NCI-H748 treated with DMSO at 0.1 percent for 48 hours (cell line): Measurements from ENCODE around the gene SH2D3C.

Experiments used
- DNase-seq: peaks from one replicate; lab custom pipeline; 2025; lab: John Stamatoyannopoulos, UW

Gene SH2D3C

DNA sequence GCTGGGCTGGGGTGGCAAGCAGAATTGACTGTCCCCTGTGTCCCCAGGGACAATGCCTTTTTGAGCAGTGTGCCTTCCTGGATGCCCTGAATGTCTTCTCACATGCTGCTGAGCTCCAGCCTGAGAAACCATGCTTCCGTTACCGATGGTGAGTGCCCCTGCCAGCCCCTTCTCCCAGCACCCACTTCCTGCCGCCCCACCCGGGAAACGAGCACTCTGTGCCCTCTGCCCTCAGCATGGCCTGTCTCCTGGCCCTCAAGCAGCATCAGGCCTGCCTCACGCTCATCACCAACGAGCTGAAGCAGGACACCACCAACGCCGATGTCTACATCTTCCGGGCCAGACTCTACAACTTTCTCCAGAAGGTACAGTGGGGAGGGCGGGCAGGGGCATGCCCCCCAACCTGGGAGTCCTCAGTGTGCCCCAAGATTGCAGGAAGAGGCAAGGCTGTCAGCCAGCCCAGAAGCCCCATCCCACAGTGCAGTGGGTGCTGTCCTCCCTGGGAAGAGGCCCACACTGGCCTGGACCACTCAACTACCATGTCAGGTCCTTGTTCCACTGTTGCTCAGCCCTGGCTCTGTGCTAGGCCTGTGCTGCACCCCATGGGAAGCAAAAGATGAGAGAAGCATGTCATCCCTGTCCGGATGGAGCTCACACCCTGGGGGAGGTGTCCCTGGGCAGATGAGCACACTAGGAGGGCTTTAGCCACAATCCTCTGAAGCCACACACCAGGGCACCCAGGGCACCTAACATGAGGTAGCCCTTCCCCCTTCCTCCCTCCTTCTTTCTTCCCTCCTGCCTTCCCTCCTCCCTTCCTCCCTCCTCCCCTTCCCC lies 58.2 kb downstream of the SH2D3C start:
- DNase-seq = no peak

DNA sequence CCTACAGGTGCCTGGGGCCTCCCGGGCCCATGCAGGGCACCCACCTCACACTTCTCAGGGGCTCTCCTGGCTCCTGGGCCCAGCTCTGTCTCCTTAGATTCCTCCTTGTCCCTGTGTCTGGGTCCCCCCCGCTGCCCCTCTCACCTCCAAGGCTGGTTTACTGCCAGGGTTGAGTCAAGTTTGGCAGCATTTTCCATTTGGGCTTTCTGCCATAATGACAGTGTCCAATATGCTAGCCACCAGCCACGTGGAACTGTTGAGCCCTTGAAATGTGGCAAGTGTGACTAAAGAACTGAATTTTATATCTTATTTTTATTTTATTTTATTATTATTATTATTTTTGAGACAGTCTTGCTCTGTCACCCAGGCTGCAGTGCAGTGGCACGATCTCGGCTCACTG lies 60.7 kb downstream of the SH2D3C start:
- DNase-seq = no peak

DNA sequence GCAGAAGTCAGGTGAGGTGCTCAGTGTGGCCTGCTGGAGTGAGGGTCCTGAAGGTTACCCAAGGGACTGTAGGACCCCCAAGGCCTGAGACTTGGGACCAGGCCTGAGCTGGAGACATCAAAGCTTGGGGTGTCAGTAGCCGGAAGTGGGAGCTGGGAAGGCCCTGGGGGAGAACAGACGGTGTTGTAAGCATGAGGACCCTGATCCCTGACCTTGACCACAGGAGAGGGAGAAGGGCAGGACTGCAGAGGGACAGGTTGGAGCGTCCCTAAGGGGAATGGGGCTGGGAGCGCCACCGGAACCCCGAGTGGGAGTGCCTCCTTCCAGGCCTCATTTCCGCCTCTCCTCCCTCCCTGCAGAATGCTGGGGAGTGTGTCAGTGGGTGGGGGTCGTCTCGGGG lies 62.1 kb downstream of the SH2D3C start:
- DNase-seq = no peak

DNA sequence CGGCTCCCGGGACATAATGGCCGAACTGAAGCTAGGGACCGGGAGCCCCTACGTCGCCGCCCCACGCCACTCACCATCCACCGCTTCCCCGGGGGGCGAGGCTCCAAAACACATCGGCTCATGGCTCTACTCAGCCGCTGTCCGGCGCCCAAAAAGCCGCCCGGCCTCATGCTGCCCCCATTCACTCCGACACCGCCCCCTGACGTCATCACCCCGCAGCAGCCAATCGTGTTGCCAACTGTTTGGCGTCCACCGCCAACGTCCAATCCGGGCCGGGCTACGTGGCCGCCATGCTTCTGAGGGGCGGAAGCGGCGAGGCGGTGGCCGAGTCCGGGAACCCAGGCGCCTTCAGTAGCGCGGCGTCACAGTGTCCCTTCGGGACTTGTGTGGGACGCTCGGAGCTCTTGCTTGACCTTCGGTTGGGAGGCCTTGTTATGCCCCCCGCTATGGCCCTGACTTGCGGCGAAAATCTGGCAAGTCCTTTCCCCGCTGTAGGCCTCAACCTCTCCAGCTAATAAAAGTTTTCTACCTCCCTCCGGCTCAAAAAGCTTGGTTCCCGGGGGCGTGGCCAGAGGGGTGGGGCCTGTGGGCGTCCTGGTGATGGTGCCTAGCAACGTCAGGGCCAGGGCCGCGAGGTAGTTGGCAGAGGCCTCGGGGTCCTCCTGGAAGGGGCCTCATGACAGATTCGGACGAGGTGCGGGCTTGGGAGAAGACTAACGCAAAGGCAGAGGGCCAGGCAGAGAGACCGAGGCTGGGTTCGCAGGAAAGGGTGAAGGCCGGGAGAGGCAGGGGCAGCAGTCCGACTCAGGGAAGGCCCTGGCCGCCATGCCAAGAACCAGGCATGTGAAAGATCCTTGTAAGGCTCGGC lies 62.8 kb downstream of the SH2D3C start, which contains the start of the genes PTRH1 and TTC16:
PTRH1 (minus strand) TSS at position 194 of the 868 bp plus-strand sequence; CDS start at position 170, 24 bp downstream.
TTC16 (plus strand) TSS at position 610 of the 868 bp plus-strand sequence; CDS start at position 677, 67 bp downstream.
- peak; percentile 87 for DNase-seq

DNA sequence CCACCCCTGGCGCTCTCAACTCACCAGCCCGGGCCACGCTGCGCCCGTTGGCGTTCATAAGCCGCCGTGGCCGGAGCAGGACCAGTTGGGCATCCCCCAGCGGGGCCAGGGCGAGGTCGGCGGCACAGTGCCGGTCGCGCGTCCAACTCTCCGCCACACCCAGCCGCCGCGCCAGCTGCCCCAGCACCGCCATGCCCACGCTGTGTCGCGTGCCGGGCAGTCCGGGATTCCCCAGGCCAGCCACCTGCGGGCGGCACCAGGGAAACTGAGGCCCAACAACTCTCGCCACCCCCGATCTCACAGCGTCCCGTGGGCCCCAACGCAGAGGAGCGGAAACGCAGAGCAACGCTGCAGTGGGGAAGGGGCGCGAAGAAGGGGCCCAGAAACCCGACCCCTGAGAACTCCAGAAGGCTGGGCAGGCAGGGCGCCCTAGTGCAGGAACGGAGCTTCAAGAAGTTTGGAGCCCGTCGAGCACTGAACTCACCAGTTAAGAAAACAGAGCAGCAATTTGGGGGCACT lies 63.5 kb downstream of the SH2D3C start:
- no peak for DNase-seq

DNA sequence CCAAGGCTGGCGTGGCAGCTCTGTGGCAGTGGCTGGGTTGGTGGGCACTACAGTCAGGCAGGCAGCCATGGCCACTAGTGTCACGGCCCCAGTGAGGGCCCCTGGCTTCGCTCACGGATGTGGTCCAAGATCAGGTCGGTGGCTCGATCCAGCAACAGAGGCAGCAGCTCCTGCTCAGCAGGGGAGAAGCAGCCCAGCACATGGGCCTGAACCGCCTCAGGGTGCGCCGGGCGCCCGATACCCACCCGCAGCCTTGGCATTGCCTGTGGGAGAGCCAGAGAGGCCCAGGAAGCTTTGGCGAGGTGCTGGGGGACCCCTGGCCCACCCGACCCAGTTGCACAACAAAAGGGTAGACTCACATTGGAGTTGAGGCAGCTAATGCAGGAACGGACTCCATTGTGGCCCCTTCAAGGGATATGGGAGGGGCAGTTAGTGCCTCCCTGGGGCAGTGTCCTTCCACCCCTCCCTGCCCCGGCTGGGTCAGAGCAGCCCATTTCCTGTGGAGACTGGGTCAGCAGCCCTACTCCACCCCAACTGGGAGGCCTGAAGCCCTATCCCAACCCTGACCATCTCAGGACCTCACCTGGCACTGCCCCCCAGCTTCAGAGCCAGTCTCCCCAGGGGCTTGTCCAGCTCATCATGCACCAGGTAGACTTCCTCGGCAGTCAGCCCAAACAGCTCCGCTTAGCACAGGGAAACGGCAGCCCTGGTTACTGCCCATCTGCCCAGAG lies 64.3 kb downstream of the SH2D3C start:
- DNase-seq = no peak

DNA sequence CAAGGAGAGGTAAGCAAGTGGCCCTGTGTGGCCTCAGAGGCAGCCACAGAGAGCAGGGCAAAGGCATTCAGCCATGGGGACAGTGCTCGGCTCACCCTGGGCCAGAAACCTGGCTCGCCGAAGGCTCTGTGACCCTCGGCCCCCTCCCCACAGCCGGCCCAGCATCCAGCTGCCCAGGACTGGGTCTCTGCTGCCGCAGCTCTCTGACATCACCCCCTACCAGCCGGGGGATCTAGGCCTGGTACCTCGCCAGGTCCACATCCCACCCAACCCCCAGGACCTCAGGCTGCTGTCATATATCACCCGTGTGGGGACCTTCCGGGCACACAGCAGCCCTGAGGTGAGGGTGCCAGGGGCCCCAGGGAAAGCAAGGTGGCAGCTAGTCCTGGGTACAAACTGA lies 65.6 kb downstream of the SH2D3C start:
- DNase-seq = no peak

DNA sequence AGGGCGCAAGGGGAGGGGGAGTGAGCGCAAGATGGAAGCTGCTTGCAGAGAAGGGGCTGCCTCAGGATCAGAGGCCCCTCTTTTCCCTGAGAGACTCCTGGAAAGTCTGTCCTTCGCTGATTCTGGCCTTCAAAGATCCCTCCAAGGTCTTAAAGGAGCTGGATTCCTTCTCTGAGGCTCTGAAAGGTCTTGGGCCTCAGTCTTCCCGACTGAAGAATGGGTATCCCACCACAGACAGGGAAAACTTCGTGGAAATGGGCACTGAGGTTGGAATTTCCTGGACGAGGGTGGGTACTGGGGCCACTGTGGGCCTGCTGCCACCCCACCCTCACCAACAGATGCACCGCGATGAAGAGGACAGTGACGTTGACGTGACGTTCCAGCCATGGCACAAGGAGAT lies 66.1 kb downstream of the SH2D3C start:
- DNase-seq = no peak

DNA sequence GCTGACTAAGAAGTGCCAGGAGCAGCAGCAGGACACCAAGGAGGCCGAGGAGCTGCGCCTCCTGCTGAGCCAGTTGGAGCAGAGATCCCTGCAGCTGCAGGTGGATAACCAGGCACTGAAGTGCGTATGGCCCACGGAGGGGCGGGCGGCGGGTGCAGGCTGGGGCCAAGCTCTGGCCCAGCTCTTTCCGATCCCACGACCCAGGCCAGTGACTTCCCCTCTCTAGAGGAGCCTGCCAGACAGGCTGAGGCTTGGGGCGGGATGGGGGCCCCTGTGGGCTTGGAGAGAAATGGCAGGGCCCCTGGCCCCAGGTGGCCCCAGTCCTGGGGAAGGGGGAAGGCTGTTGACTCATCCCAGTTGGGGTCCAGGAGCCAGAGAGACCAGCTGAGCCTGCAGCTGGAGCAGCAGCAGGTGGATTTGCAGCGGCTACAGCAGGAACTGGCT lies 66.6 kb downstream of the SH2D3C start:
- no peak for DNase-seq

DNA sequence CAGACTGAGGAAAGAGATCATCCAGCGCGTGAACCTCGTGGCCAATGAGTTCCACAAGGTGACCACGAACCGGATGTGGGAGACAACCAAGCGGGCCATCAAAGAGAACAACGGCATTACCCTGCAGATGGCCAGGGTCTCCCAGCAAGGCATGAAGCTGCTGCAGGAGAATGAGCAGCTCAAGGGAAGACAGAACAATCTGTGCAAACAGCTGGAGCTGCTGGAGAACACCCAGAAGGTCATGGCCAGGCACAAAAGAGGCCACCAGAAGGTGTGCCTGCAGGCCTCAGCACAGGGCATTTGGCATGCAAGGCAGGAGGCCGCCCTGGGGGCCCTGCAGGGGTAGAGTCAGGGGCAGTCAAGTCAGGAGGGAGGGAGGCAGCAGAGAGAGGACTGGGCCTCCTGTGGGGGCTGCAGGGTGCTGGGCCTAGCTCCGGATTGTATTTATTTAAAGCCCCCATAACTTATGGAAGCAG lies 67.2 kb downstream of the SH2D3C start:
- no peak for DNase-seq

DNA sequence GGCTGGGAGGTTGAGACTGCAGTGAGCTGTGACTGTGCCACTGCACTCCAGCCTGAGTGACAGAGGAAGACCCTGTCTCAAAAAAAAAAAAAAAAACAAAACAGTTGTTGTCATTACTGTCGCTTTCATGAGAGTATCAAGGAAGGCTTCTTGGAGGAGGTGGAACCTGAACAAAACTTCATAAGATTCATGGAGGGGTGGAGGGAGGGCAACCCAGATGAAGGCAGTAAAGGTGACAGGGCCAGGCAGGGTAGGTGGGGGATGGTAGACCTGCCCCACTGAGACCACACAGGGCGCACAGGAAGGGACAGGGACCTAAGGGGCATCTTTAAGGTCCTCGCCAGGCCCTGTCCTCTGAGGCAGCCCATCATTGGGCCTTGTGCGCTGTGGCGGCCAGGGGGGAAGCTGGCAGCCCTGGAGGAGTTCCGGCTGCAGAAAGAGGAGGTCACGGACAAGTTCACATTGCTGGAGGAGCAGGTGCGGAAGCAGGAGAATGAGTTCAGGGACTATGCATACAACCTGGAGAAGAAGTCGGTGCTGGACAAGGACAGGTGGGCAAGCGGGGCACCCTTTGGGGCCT lies 68.2 kb downstream of the SH2D3C start:
- no peak for DNase-seq

DNA sequence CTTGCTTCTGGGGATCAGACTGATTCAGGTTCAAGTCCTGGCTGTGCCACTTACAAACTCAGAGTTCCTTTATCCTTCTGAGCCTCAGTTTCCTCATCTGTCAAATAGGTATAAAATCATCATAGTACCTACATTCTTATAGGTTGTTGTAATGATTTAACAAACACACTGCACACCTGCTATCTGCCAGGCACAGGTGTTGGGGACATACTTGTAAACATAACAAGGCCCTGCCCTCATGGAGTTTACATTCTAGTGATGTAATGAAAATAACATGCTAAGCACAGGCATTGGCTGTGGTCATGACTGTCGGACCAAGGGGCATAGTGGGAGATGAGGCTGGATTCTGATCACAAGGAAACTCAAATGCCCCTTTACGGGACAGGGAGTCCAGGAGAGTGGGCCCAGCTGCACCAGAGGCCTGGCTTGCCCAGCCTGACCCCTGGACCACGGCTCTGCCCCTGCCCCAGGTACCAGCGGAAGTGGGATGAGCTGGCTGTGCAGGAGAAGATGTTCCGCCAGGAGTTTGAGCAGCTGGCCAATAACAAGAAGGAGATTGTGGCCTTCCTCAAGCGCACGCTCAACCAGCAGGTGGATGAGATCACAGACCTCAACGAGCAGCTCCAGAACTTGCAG lies 69.4 kb downstream of the SH2D3C start:
- no peak for DNase-seq

DNA sequence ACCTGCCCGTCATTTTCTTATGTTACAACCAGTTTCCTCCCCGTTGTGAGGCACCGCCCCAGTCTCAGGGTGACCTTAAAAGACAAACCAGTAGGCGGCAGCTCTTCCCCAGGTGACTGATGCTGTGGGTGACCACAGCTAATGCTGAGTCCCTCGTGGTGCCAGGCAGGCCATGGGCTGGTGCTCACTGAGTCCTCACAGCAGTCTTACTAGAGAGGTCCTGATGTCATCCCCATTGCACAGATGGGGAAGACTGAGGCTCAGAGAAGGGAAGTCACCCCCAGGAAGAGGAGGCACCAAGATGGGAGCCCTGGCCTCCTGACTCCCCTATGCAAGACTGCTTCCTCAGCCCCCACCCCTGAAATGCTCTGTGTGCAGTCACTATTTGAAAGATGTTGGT lies 70.7 kb downstream of the SH2D3C start:
- DNase-seq = no peak

DNA sequence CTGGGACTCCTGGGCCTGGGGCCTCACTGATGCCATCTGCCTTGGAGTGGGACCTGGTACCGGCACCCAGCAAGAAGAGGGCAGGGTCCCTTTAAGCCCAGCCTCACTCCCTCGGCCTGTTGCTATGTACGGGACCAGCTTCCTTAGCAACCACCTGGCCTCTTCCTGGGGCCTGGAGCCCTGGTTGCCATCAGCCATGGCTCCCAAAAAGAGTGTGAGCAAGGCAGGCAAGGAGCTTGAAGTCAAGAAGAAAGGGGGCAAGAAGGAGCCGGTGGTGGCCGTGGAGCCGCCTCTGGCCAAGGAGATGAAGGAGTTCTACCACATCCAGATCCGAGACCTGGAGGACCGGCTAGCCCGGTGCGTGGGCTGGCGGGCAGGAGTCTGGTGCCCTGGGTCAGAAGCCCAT lies 71.6 kb downstream of the SH2D3C start, which contains the start of gene CFAP157:
CFAP157 (plus strand) TSS at position 153 of the 406 bp plus-strand sequence; CDS start at position 197, 44 bp downstream.
- peak; percentile 24 for DNase-seq

DNA sequence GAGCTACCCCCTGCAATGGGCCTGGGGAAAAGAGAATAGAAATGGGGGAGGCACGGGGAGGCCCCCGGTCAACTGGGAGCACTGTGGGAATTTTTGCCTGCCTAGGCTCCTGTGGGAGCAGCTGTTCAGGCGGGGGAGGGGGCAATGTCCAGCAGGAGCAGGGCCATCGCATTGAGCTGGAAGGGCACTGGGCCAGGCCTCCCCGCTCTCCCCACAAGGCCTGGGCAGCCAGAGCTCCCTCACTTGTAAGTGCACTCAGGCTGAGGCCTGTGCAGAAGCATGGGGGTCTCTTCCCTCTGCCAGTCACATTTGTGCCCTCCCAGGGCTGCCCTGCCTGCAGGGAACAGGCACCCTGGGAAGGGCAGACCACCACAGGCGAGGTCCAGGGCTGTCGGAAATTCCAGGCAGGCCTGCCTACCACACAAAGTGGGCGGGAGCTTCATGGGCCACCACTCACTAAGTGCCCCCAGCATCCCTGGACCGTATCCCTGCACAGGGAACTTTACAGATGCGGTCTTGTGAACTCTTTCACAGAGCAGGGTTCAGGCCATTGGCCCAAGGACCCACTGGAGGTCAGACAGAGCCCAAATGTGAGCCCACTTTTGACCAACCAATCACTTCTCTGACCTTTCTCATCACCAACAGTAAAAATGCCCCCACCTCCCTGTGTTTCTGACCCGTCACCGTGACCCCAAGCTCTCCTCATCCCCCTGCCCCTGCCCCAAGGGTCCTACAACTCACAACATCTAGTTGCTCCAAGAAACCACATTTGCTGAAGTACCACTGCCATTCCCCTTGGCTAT lies 72.7 kb downstream of the SH2D3C start:
- no peak for DNase-seq

DNA sequence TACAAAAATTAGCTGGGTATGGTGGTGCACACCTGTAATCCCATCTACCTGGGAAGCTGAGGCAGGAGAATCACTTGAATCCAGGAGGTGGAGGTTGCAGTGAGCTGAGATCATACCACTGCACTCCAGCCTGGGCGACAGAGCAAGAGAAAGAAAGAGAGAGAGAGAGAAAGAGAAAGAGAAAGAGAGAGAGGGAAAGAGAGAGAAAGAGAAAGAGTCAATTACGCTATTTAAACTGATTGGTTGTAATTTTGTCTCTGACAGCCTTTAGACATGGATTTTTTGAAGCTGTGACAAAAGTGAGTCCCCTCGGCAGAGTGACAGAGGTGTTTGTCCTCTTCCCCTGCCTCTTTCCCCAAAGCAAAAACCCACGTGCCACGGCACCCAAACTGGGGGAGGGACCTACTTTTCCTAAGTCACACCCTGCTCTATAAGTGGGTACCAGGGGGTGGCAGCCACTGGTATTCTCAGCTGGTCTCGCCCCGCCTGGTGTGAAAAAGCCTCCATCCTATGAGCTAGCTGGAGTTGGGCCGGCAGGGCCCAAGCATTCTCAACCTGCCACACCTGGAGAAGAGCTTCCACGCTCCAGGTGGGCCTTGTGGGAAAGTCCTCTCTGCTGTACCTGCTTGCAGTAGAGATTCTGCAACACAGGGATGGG lies 75.0 kb downstream of the SH2D3C start:
- no peak for DNase-seq

DNA sequence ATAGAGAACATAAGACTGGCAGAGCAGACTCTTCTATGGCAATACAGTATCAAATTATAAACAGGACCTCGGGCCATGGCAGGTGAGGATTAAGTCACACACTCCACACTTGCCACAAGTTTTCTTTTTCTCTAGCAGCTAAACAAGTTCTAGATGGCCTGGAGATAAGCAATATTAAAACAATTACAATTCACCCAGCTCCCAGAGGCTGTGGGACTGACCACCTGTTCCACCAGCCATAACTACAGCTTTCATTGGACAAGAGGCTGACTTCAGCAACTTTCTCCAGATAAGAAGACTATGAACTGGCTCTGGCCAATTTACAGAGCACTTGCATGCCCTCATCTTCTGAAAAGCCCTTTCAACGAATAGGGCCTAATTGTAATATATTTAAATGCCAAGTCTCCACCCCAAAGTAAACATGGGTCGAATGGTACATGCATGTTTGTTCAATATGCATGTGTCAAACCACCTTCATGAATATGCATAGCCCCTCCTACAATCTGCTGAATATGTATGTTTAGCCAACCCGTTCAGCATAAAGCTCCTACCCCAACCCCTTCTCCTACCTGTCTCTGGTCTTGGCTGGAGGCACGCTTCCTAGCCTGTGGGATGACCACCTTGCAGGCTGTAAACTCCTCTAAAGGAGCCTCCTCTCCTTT lies 77.7 kb downstream of the SH2D3C start:
- DNase-seq = no peak

DNA sequence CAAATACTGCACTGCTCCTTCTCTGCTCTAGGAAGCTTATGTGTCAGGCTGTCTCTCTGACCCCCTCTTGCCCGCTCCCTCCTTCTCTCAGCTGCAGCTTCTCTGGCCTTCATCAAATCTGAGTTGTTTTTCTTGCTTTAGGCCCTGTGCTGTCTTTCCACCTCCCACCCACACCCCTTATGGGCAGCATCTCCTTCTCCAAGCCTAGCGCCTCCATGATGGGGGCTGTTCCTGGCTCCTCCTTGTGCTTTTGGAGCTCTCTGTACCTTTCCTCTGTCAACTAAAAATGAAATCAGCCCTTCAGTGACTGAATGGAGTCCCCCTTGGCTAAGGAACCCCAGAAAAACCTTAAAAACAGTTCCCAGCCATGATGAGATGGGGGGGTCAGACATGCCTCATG lies 78.3 kb downstream of the SH2D3C start:
- no peak for DNase-seq
